HepG2 (cell line): ENCODE measurements around the gene MED1. TPM values are rescaled to one million over a fixed set of nuclear protein-coding genes. Genes with fewer than 3 reads are reported as not detected.
A peak's percentile ranks its signal among the peaks of the same experiment; 100 is the strongest.

Experiments
- ATAC-seq: fragments of 200-7000 bp; cut with Tn5 transposase; 3 replicates; pipeline ENCODE4 v1.9.1; 2020; ENCODE audit warnings: mild to moderate bottlenecking, moderate library complexity
- BruUV-seq: library from RNA; stranded (reverse); fragments of 400-500 nt; replicated peaks from 2 replicates; lab custom pipeline; 2021; lab: Mats Ljungman, UMichigan
- CTCF ChIA-PET: fragments of 300-600 bp; formaldehyde crosslinking; extraction: SDS; loops from one replicate; lab custom pipeline; 2021; ENCODE audit warnings: low total read pairs, inconsistent platforms, low intra/inter-chr PET ratio; lab: Yijun Ruan, JAX
- POLR2A ChIA-PET: fragments of 350-600 bp; sonication (Branson Sonifier 250); formaldehyde crosslinking; loops from one replicate; lab custom pipeline; 2020; ENCODE audit warnings: antibody characterized with exemption, inconsistent platforms; lab: Yijun Ruan, JAX
- DNase-seq: peaks from one replicate; pipeline ENCODE4 v3.0.0-alpha.2; 2015; ENCODE audit warnings: low spot score
- FAIRE-seq: peaks from 3 replicates; lab custom pipeline; 2011; peaks lifted over from hg19 to GRCh38; lab: Jason Lieb, UNC
- H2AFZ ChIP-seq: one replicate; pipeline ENCODE4 v1.6.1; 2011; ENCODE audit warnings: low read length, inconsistent platforms
- H3K27ac ChIP-seq: fragments of 300-600 bp; 3 replicates; pipeline ENCODE4 v1.8.0; 2011; ENCODE audit warnings: mixed run types, mild to moderate bottlenecking, mixed read lengths, low read length, inconsistent platforms; ENCODE audit not compliant: insufficient read depth; ENCODE audit errors: extremely low read length
- H3K27me3 ChIP-seq, 2 experiments: fragments of 200-600 bp in 1 of 2; 2 replicates in 1 of 2; 3 replicates in 1 of 2; pipeline versions ENCODE4 v1.6.0 to v1.8.0; 2011; ENCODE audit warnings: low read length in 2 of 2, mild to moderate bottlenecking in 2 of 2, moderate library complexity in 2 of 2, inconsistent platforms in 1 of 2; ENCODE audit not compliant: insufficient read depth in 2 of 2, control insufficient read depth in 1 of 2
- H3K36me3 ChIP-seq, 2 experiments: fragments of 200-600 bp in 1 of 2; replicated peaks in 1 of 2; 2 replicates in 1 of 2; 3 replicates in 1 of 2; pipeline versions ENCODE4 v1.5.1 to v1.8.0; 2011; ENCODE audit warnings: low read length in 2 of 2, inconsistent platforms in 1 of 2; ENCODE audit not compliant: insufficient read depth in 2 of 2, control insufficient read depth in 1 of 2
- H3K4me1 ChIP-seq: 2 replicates; pipeline ENCODE4 v1.5.1; 2012; ENCODE audit warnings: low read length, inconsistent platforms; ENCODE audit not compliant: insufficient read depth
- H3K4me2 ChIP-seq: 2 replicates; pipeline ENCODE4 v1.6.0; 2011; ENCODE audit warnings: low read depth, low read length, inconsistent platforms
- H3K4me3 ChIP-seq, 3 experiments: fragments of 200-600 bp in 1 of 3; sonication (generic), shearing (Covaris generic) in 1 of 3; replicated peaks in 1 of 3; 2 replicates each; pipeline ENCODE4 v1.5.1; 2011 to 2016; ENCODE audit warnings: low read length in 3 of 3, inconsistent platforms in 2 of 3, low read depth in 2 of 3, mild to moderate bottlenecking in 2 of 3, control low read depth in 1 of 3, mixed read lengths in 1 of 3; ENCODE audit not compliant: insufficient read depth in 1 of 3
- H3K79me2 ChIP-seq: one replicate; pipeline ENCODE4 v1.6.1; 2011; ENCODE audit warnings: low read length, inconsistent platforms; ENCODE audit not compliant: insufficient read depth
- H3K9ac ChIP-seq: 2 replicates; pipeline ENCODE4 v1.6.0; 2011; ENCODE audit warnings: mild to moderate bottlenecking, low read depth, low read length, inconsistent platforms; ENCODE audit not compliant: insufficient read depth
- H3K9me3 ChIP-seq: 2 replicates; pipeline ENCODE4 v1.5.1; 2012; ENCODE audit warnings: mild to moderate bottlenecking, low read length
- H4K20me1 ChIP-seq: 2 replicates; pipeline ENCODE4 v1.6.0; 2011; ENCODE audit warnings: inconsistent platforms, mild to moderate bottlenecking, low read length, moderate library complexity; ENCODE audit not compliant: insufficient read depth
- CCAR2 ChIP-seq: fragments of 200-400 bp; formaldehyde crosslinking; optimal IDR thresholded peaks from 2 replicates; pipeline ENCODE3; 2018; ENCODE audit warnings: low read depth, mild to moderate bottlenecking, low read length, moderate library complexity
- HMGXB4 ChIP-seq, 2 experiments: sonication (generic) in 1 of 2; formaldehyde crosslinking in 1 of 2; IDR thresholded peaks; 2 replicates each; pipeline versions ENCODE4 v1.4.0 to v1.6.1; 2018 to 2020; ENCODE audit warnings: missing genetic modification reagents in 2 of 2, borderline replicate concordance in 1 of 2, low read depth in 1 of 2, mild to moderate bottlenecking in 1 of 2, missing biosample characterization in 1 of 2
- MAFF ChIP-seq: IDR thresholded peaks from 2 replicates; pipeline ENCODE4 v1.6.1; 2011; ENCODE audit warnings: low read depth, low read length, improper control_type of control experiment
- MAFK ChIP-seq, 2 experiments: IDR thresholded peaks in 1 of 2; conservative IDR thresholded peaks in 1 of 2; 2 replicates each; pipeline ENCODE4 v1.6.1; 2011; ENCODE audit warnings: improper control_type of control experiment in 2 of 2, low read length in 2 of 2
- PRMT3 ChIP-seq: sonication (generic); formaldehyde crosslinking; IDR thresholded peaks from 2 replicates; pipeline ENCODE4 v1.8.1; 2022; ENCODE audit warnings: low read depth, mild to moderate bottlenecking, moderate library complexity, missing genetic modification reagents, borderline replicate concordance
- SIX1 ChIP-seq: sonication (generic); formaldehyde crosslinking; IDR thresholded peaks from 2 replicates; pipeline ENCODE4 v1.4.0; 2020; ENCODE audit warnings: missing genetic modification reagents, borderline replicate concordance
- XRCC5 ChIP-seq: fragments of 200-400 bp; formaldehyde crosslinking; optimal IDR thresholded peaks from 2 replicates; pipeline ENCODE3; 2017; ENCODE audit warnings: mild to moderate bottlenecking, low read length
- ZFP1 ChIP-seq: IDR thresholded peaks from 2 replicates; pipeline ENCODE4 v1.6.1; 2016
- ZFP36 ChIP-seq: fragments of 150-350 bp; IDR thresholded peaks from 2 replicates; pipeline ENCODE4 v1.6.1; 2018; ENCODE audit warnings: borderline replicate concordance, low read length, low read depth; ENCODE audit not compliant: partially characterized antibody
- ZNF124 ChIP-seq: sonication (generic); formaldehyde crosslinking; IDR thresholded peaks from 2 replicates; pipeline ENCODE4 v1.4.0; 2020; ENCODE audit warnings: missing genetic modification reagents
- whole genome bisulfite sequencing: methylation state at CpG from one replicate; pipeline ENCODE4 v1.1.6; 2017; ENCODE audit warnings: low lambda C conversion rate; 5-methylcytosine and 5-hydroxymethylcytosine counted together
- in situ Hi-C: cut with HindIII; loops from 2 replicates; pipeline ENCODE4 v1.10.0; 2017; ENCODE audit warnings: low pct_unique_long_range_greater_than_20kb; ENCODE audit not compliant: extremely low pct_ligation_motif_present
- intact Hi-C: fragments of 100-400 bp; cut with micrococcal nuclease; formaldehyde crosslinking; loops from one replicate; pipeline ENCODE4 v1.10.0; 2022; ENCODE audit not compliant: unreplicated experiment
- polyA plus RNA-seq, 8 experiments: library from polyadenylated mRNA; depleted of rRNA in 3 of 8; stranded (reverse) in 7 of 8; unstranded in 1 of 8; fragments of >200 nt; fragmentation: Illumina TruSeq in 4 of 8; extraction: Trizol in 4 of 8; gene quantifications; 2 replicates each; pipeline versions ENCODE4 v1.2.1 to v1.2.3, GENCODE V29; 2011 to 2016; ENCODE audit warnings: low read depth in 4 of 8, missing spikeins in 1 of 8, mixed read lengths in 1 of 8; ENCODE audit not compliant: insufficient read depth in 1 of 8
- total RNA-seq, 5 experiments: library from RNA; depleted of rRNA; stranded (reverse); fragments of >200 nt; fragmentation: Illumina TruSeq; extraction: Trizol; gene quantifications; 2 replicates each; pipeline ENCODE4 v1.2.3, GENCODE V29; 2016; ENCODE audit warnings: low read depth in 1 of 5

The MED1 gene
- total and polyA plus RNA-seq, 2 of the 13 experiments (the other 11 are each of a cell fraction or from before 2014, with no cell fraction given) = 37.5 to 40.1 TPM

GRCh38 chr17:39399791-39400190 lies 51.3 kb downstream of the MED1 start:
- BruUV-seq = no TSS peak
- Histone ChIP-seq H3K4me1 (peaks cover 20% of the 10 kb centered on the region), H3K4me2 (peak overlapping the region; percentile 95), H3K27ac (no peak overlapping the region), H3K36me3 (no peaks in the 10 kb centered on the region), H3K9ac (peak overlapping the region; percentile 93; the same call in 1 of the 2 replicates), H3K79me2 (peaks cover 42% of the 10 kb centered on the region), H2AFZ (no peak overlapping the region), H3K4me3 (peak overlapping the region in 2 of 3 experiments; percentile 97 to 99; a peak in 4 of 6 replicates), H4K20me1 (peaks cover 19% of the 10 kb centered on the region; the same call in 1 of the 2 replicates), H3K27me3 (no peaks in the 10 kb centered on the region; a peak in 1 of 5 replicates), H3K9me3 (no peaks in the 10 kb centered on the region)
- no peak for ATAC-seq
- in situ Hi-C loops (no loop called here), intact Hi-C loops (no loop called here)
- no peak for DNase-seq
- ChIA-PET CTCF (no interaction called here), POLR2A (interaction anchor here (3.3 to 3.8 kb wide), 2 partner anchors 51 to 62 kb away, joined by 19 to 23 read pairs; partner anchors contain the start of genes CDK12 and MED1)
- TF ChIP-seq CCAR2 = no peak
- TF ChIP-seq XRCC5 = no peak
- TF ChIP-seq MAFF = peak; percentile 73
- TF ChIP-seq PRMT3 (CRISPR knock-in tag) = no peak
- TF ChIP-seq ZFP1 = no peak
- no peak for TF ChIP-seq ZNF124 (CRISPR knock-in tag)
- TF ChIP-seq MAFK (conservative IDR thresholded peaks at IDR 0.05 in 1 of 2, IDR thresholded peaks at IDR 0.05 in 1 of 2; ENCODE audit: low read length in 2 of 2) = peak; percentile 76 to 81
- no peak for TF ChIP-seq ZFP36
- TF ChIP-seq SIX1 = no peak
- TF ChIP-seq HMGXB4 (CRISPR knock-in tag; IDR thresholded peaks at IDR 0.05; ENCODE audit: borderline replicate concordance in 1 of 2, low read depth in 1 of 2) = no peak
- WGBS = 81% methylated on average over 4 of the region's 4 CpGs
- FAIRE-seq = no peak
